Neural progenitor cell (in vitro differentiated cells): ENCODE data around the gene ANO2. TPM values are rescaled to one million over a fixed set of nuclear protein-coding genes. Genes with fewer than 3 reads are reported as not detected.

Experiments
- DNase-seq: peaks from one replicate; pipeline ENCODE4 v3.0.0-alpha.2; 2016; ENCODE audit warnings: low spot score
- H2AFZ ChIP-seq: fragments of 200-600 bp; sonication (generic); replicated peaks from 2 replicates; pipeline ENCODE4 v1.6.1; 2016; ENCODE audit warnings: antibody characterized with exemption
- H3F3A ChIP-seq: fragments of 200-600 bp; sonication (generic); 2 replicates; pipeline ENCODE4 v1.6.1; 2016; ENCODE audit warnings: antibody characterized with exemption, low read depth
- H3K27ac ChIP-seq: fragments of 200-600 bp; sonication (generic); 2 replicates; pipeline ENCODE4 v1.5.1; 2016; ENCODE audit warnings: mild to moderate bottlenecking
- H3K27me3 ChIP-seq: fragments of 200-600 bp; sonication (generic); 2 replicates; pipeline ENCODE4 v1.6.1; 2016; ENCODE audit warnings: mild to moderate bottlenecking, moderate library complexity
- H3K36me3 ChIP-seq: fragments of 200-600 bp; sonication (generic); 2 replicates; pipeline ENCODE4 v1.5.1; 2016
- H3K4me1 ChIP-seq: fragments of 200-600 bp; sonication (generic); 2 replicates; pipeline ENCODE4 v1.6.1; 2016; ENCODE audit warnings: mixed run types
- H3K4me2 ChIP-seq: fragments of 200-600 bp; sonication (generic); 2 replicates; pipeline ENCODE4 v1.6.1; 2016
- H3K4me3 ChIP-seq: fragments of 200-600 bp; sonication (generic); 2 replicates; pipeline ENCODE4 v1.5.1; 2016
- H3K79me2 ChIP-seq: fragments of 200-600 bp; sonication (generic); 2 replicates; pipeline ENCODE4 v1.6.1; 2016; ENCODE audit warnings: low read depth
- H3K9ac ChIP-seq: fragments of 200-600 bp; sonication (generic); 2 replicates; pipeline ENCODE4 v1.6.1; 2016
- H3K9me3 ChIP-seq: fragments of 200-600 bp; sonication (generic); 2 replicates; pipeline ENCODE4 v1.5.1; 2016; ENCODE audit warnings: low read depth
- H4K20me1 ChIP-seq: fragments of 200-600 bp; sonication (generic); 2 replicates; pipeline ENCODE4 v1.6.1; 2016; ENCODE audit warnings: low read depth
- H3K27ac Mint-ChIP-seq: 3 replicates; pipeline ENCODE4 v1.8.0; 2021; ENCODE audit warnings: mixed read lengths
- H3K27me3 Mint-ChIP-seq: 2 replicates; pipeline ENCODE4 v1.8.0; 2022; ENCODE audit warnings: low read depth, mild to moderate bottlenecking, inconsistent platforms, moderate library complexity, mixed read lengths; ENCODE audit not compliant: insufficient read depth
- H3K36me3 Mint-ChIP-seq: 3 replicates; pipeline ENCODE4 v1.8.0; 2021; ENCODE audit warnings: mixed read lengths
- H3K4me1 Mint-ChIP-seq: 3 replicates; pipeline ENCODE4 v1.8.0; 2021; ENCODE audit warnings: mixed read lengths
- H3K4me3 Mint-ChIP-seq: 3 replicates; pipeline ENCODE4 v1.8.0; 2021; ENCODE audit warnings: mild to moderate bottlenecking, moderate library complexity, mixed read lengths
- H3K9me3 Mint-ChIP-seq: 3 replicates; pipeline ENCODE4 v1.8.0; 2020; ENCODE audit warnings: mixed read lengths
- CTCF ChIP-seq: fragments of 200-600 bp; sonication (generic); IDR thresholded peaks from 2 replicates; pipeline ENCODE4 v1.5.1; 2017; ENCODE audit warnings: antibody characterized with exemption, mild to moderate bottlenecking
- EZH2 ChIP-seq: fragments of 200-600 bp; sonication (generic); IDR thresholded peaks from 2 replicates; pipeline ENCODE4 v1.6.1; 2017; ENCODE audit warnings: antibody characterized with exemption, mild to moderate bottlenecking, moderate library complexity
- EZH2phosphoT487 ChIP-seq: fragments of 200-600 bp; sonication (generic); IDR thresholded peaks from 2 replicates; pipeline ENCODE4 v1.6.1; 2017; ENCODE audit warnings: antibody characterized with exemption
- total RNA-seq: library from RNA; depleted of rRNA; stranded (reverse); fragments of >200 nt; gene quantifications from 2 replicates; pipeline ENCODE4 v1.2.3, GENCODE V29; 2015; ENCODE audit warnings: low replicate concordance

The ANO2 gene
- total RNA-seq, 1 donor from 2014 or later, result 4.8 TPM

GRCh38 chr12:5713599-5714081 is 231.4 kb downstream of the ANO2 start:
- Histone ChIP-seq H2AFZ (no peak overlapping the region), H3K27ac (no peak overlapping the region), H3K36me3 (no peaks in the 10 kb centered on the region), H3K9me3 (no peaks in the 10 kb centered on the region), H3F3A (no peaks in the 10 kb centered on the region), H3K4me2 (no peak overlapping the region), H4K20me1 (no peaks in the 10 kb centered on the region), H3K4me1 (no peaks in the 10 kb centered on the region), H3K79me2 (no peaks in the 10 kb centered on the region), H3K27me3 (no peaks in the 10 kb centered on the region), H3K4me3 (no peak overlapping the region), H3K9ac (no peak overlapping the region)
- no peak overlapping the region for H3K27ac Mint-ChIP-seq
- H3K36me3 Mint-ChIP-seq, result no peaks in the 10 kb centered on the region
- TF ChIP-seq CTCF (no peak), EZH2 (no peak), EZH2phosphoT487 (no peak)
- peaks cover 1% of the 10 kb centered on the region for H3K9me3 Mint-ChIP-seq
- H3K4me3 Mint-ChIP-seq, result no peak overlapping the region
- no peak for DNase-seq
- H3K4me1 Mint-ChIP-seq, result peaks cover 8% of the 10 kb centered on the region
- peaks cover 6% of the 10 kb centered on the region for H3K27me3 Mint-ChIP-seq

- Histone ChIP-seq H3K79me2 (no peaks in the 10 kb centered on the region), H3K27me3 (no peaks in the 10 kb centered on the region), H3K36me3 (no peaks in the 10 kb centered on the region), H3K9me3 (no peaks in the 10 kb centered on the region), H3K27ac (no peak overlapping the region), H3K4me3 (no peak overlapping the region), H3F3A (no peaks in the 10 kb centered on the region), H4K20me1 (no peaks in the 10 kb centered on the region), H3K4me2 (no peak overlapping the region), H2AFZ (no peak overlapping the region), H3K4me1 (no peaks in the 10 kb centered on the region), H3K9ac (no peak overlapping the region)
- H3K9me3 Mint-ChIP-seq, result peaks cover 1% of the 10 kb centered on the region
- no peak overlapping the region for H3K4me3 Mint-ChIP-seq
- TF ChIP-seq EZH2phosphoT487 (no peak), EZH2 (no peak)
- DNase-seq, result no peak
- H3K27me3 Mint-ChIP-seq, result peaks cover 11% of the 10 kb centered on the region
- no peak overlapping the region for H3K27ac Mint-ChIP-seq
- H3K36me3 Mint-ChIP-seq, result no peaks in the 10 kb centered on the region
- peaks cover 14% of the 10 kb centered on the region for H3K4me1 Mint-ChIP-seq
These were observed 234.7 kb downstream of the ANO2 start for GRCh38 chr12:5710260-5710878.

- Histone ChIP-seq H3K9ac (no peak overlapping the region), H3K4me3 (no peak overlapping the region), H3K36me3 (no peaks in the 10 kb centered on the region), H3K27me3 (no peaks in the 10 kb centered on the region), H3K27ac (no peak overlapping the region), H3K4me1 (no peaks in the 10 kb centered on the region), H3K79me2 (no peaks in the 10 kb centered on the region), H2AFZ (no peak overlapping the region), H3F3A (no peaks in the 10 kb centered on the region), H3K4me2 (no peak overlapping the region), H4K20me1 (no peaks in the 10 kb centered on the region), H3K9me3 (no peaks in the 10 kb centered on the region)
- TF ChIP-seq EZH2 (no peak), CTCF (no peak), EZH2phosphoT487 (no peak)
- Mint-ChIP-seq H3K4me1 (peaks cover 17% of the 10 kb centered on the region), H3K27ac (no peak overlapping the region), H3K4me3 (no peak overlapping the region), H3K9me3 (peaks cover 1% of the 10 kb centered on the region), H3K27me3 (peaks cover 8% of the 10 kb centered on the region), H3K36me3 (no peaks in the 10 kb centered on the region)
- no peak for DNase-seq
These were observed 236.7 kb downstream of the ANO2 start for GRCh38 chr12:5708371-5708770.

- no peaks in the 10 kb centered on the region for H4K20me1 ChIP-seq
- Mint-ChIP-seq H3K27me3 (peaks cover 8% of the 10 kb centered on the region), H3K4me3 (no peak overlapping the region), H3K27ac (no peak overlapping the region), H3K36me3 (no peaks in the 10 kb centered on the region), H3K9me3 (peaks cover 1% of the 10 kb centered on the region), H3K4me1 (peaks cover 17% of the 10 kb centered on the region)
- no peaks in the 10 kb centered on the region for H3K9me3 ChIP-seq
- no peak overlapping the region for H3K27ac ChIP-seq
- H3F3A ChIP-seq, result no peaks in the 10 kb centered on the region
- no peaks in the 10 kb centered on the region for H3K27me3 ChIP-seq
- TF ChIP-seq EZH2phosphoT487 (no peak), EZH2 (no peak), CTCF (no peak)
- H3K4me2 ChIP-seq, result no peak overlapping the region
- H3K79me2 ChIP-seq, result no peaks in the 10 kb centered on the region
- H3K4me1 ChIP-seq, result no peaks in the 10 kb centered on the region
- H3K9ac ChIP-seq, result no peak overlapping the region
- H3K4me3 ChIP-seq, result no peak overlapping the region
- no peak overlapping the region for H2AFZ ChIP-seq
- no peaks in the 10 kb centered on the region for H3K36me3 ChIP-seq
- DNase-seq, result no peak
These were observed 238.8 kb downstream of the ANO2 start for GRCh38 chr12:5706247-5706646.
